GM12891 (cell line): ENCODE measurements around the gene RRBP1. TPM values are rescaled to one million over a fixed set of nuclear protein-coding genes. Genes with fewer than 3 reads are reported as not detected.
A peak's percentile ranks its signal among the peaks of the same experiment; 100 is the strongest.

Source experiments
- DNase-seq: peaks from one replicate; pipeline ENCODE4 v3.0.0; 2011; ENCODE audit warnings: low spot score; ENCODE audit not compliant: insufficient read length
- FAIRE-seq: peaks from 2 replicates; lab custom pipeline; 2011; peaks lifted over from hg19 to GRCh38; lab: Jason Lieb, UNC
- PAX5 ChIP-seq: IDR thresholded peaks from 2 replicates; pipeline ENCODE4 v1.6.1; 2011; ENCODE audit warnings: low read length, moderate library complexity, mild to moderate bottlenecking; ENCODE audit not compliant: insufficient read depth, severe bottlenecking
- POLR2A ChIP-seq: IDR thresholded peaks from 2 replicates; pipeline ENCODE4 v1.6.1; 2011; ENCODE audit warnings: low read depth, low read length, control low read depth
- POLR2AphosphoS5 ChIP-seq: IDR thresholded peaks from 2 replicates; pipeline ENCODE4 v1.6.1; 2011; ENCODE audit warnings: low read depth, low read length, control low read depth
- POU2F2 ChIP-seq: IDR thresholded peaks from 2 replicates; pipeline ENCODE4 v1.6.1; 2011; ENCODE audit warnings: low read depth, mild to moderate bottlenecking, control low read depth, low read length, moderate library complexity
- SPI1 ChIP-seq: IDR thresholded peaks from 2 replicates; pipeline ENCODE4 v1.6.1; 2011; ENCODE audit warnings: low read depth, low read length, control low read depth
- TAF1 ChIP-seq: IDR thresholded peaks from 2 replicates; pipeline ENCODE4 v1.6.1; 2011; ENCODE audit warnings: low read depth, low read length, control low read depth
- polyA plus RNA-seq: library from polyadenylated mRNA; unstranded; fragments of >200 nt; gene quantifications from one replicate; pipeline ENCODE4 v1.2.1, GENCODE V29; 2012; ENCODE audit warnings: low read depth, missing spikeins, inconsistent platforms; ENCODE audit not compliant: missing spikeins

The RRBP1 gene, protein sequence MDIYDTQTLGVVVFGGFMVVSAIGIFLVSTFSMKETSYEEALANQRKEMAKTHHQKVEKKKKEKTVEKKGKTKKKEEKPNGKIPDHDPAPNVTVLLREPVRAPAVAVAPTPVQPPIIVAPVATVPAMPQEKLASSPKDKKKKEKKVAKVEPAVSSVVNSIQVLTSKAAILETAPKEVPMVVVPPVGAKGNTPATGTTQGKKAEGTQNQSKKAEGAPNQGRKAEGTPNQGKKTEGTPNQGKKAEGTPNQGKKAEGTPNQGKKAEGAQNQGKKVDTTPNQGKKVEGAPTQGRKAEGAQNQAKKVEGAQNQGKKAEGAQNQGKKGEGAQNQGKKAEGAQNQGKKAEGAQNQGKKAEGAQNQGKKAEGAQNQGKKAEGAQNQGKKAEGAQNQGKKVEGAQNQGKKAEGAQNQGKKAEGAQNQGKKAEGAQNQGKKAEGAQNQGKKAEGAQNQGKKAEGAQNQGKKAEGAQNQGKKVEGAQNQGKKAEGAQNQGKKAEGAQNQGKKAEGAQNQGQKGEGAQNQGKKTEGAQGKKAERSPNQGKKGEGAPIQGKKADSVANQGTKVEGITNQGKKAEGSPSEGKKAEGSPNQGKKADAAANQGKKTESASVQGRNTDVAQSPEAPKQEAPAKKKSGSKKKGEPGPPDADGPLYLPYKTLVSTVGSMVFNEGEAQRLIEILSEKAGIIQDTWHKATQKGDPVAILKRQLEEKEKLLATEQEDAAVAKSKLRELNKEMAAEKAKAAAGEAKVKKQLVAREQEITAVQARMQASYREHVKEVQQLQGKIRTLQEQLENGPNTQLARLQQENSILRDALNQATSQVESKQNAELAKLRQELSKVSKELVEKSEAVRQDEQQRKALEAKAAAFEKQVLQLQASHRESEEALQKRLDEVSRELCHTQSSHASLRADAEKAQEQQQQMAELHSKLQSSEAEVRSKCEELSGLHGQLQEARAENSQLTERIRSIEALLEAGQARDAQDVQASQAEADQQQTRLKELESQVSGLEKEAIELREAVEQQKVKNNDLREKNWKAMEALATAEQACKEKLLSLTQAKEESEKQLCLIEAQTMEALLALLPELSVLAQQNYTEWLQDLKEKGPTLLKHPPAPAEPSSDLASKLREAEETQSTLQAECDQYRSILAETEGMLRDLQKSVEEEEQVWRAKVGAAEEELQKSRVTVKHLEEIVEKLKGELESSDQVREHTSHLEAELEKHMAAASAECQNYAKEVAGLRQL (N-terminal part only)
- 32.6 TPM for polyA plus RNA-seq

DNA sequence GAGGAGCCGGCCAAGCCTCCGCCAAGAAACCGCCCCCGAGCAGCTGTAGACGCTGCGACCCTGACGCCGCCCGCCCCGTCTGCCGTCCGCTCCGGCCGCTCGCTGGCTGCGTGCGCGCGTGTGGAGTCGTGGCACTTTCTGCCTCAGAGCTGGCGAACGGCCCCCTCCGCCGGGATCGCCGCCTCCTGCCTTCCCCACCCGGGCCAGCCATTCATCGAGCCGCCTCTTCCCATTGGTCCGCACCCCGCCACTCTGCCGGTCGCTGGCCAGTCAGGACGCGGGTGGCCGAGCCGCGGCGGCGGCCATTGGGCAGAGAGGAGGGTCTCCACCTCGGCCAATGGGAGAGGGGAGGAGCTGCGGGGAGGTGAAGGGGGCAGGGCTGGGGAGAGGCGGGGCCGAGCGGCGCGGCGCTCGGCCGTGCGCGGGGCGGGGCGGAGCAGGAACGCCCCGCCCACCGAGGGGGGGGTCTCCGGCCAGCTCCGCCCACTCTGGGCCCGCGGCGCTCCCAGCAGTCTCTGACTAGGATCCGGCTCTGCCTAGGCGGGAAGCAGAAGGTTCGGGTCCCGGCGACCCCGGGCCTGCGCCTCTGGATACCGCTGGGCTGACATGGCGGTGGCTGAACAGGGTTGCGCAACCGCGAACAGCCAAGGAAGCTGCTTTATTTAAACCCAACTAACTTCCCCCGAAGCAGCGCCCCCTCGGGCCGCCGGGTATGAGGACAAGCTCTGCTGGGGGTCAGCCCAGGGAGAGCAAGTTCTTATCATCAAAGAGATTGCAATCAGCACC, at the start of gene RRBP1:
TSS of gene RRBP1 (minus strand) at position 140 of the 786 bp plus-strand sequence. CDS start 21,735 bp downstream, outside the sequence.
- FAIRE-seq (peak; percentile 96), DNase-seq (peak; percentile 98)
- TF ChIP-seq SPI1 (no peak), PAX5 (no peak), POLR2AphosphoS5 (peak; percentile 69), POU2F2 (0 out of 2 replicates have a peak, but pooled peaks have one; percentile 32), TAF1 (peak; percentile 80), POLR2A (peak; percentile 67; the same call in 1 of the 2 replicates)

DNA sequence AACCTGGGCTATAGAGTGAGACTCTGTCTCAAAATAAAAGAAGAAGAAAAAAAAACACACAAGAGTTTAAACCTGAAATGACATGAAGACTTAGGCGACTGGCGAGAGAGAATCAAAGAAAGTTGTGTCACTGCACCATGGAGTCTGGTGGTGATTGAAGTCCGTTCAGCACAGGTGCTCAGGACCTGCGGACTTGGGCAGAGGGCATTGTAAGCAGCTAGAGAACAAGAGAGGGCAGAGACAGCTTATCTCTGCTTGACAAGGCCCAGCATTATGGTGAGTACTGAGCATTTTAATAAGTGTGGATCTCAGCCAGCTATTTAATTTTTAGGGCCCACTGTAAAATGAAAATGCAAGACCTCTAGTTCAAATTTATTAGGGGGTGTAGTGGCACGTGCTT, 49.2 kb upstream of the RRBP1 start:
- no peak for TF ChIP-seq SPI1
- no peak for TF ChIP-seq PAX5
- TF ChIP-seq POLR2A: no peak
- TF ChIP-seq POU2F2: no peak
- no peak for TF ChIP-seq POLR2AphosphoS5
- no peak for TF ChIP-seq TAF1
- FAIRE-seq (no peak), DNase-seq (no peak)

DNA sequence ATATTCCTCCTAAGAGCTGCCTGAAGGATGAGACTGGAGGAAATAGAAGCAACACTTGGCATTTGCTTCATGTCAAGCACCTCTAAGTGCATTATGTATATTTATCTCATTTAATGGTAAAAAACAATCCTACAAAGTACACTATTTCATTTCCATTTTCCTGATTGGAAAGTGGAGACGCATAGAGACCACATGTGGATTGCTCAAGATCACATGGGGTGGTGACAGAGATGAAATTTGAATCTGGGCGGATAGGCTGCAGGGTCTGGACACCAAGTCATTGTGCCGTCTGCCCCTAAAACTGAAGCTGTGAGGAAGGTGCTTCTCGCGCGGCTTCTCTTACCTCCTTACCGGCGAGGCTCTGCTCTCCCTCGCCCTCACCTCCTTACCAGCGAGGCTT, 48.0 kb upstream of the RRBP1 start:
- no peak for DNase-seq
- FAIRE-seq: no peak
- TF ChIP-seq SPI1: no peak
- no peak for TF ChIP-seq PAX5
- no peak for TF ChIP-seq POU2F2
- no peak for TF ChIP-seq POLR2AphosphoS5

DNA sequence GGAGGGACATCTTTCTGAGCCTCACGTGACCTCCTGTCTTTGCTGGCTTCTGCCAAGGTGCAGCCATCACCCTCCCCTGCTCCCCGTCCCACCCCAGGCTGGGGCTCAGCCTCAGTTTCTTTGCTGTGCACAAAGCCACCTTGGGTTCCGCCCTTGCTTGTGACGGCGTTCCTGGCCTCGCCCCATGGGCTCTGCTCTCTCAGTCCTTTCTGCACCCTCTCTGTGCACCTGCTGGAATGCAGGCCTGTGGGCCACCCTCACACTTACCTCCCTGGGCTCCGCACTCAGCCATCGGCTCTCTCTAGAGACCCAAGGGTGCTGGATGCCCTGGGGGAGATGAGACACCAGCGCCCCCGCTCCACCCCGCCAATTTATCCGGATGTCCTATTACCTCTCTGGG, 46.0 kb upstream of the RRBP1 start:
- FAIRE-seq (no peak), DNase-seq (no peak)
- TF ChIP-seq POLR2A (no peak), POU2F2 (no peak), POLR2AphosphoS5 (no peak), TAF1 (no peak), PAX5 (no peak), SPI1 (no peak)

DNA sequence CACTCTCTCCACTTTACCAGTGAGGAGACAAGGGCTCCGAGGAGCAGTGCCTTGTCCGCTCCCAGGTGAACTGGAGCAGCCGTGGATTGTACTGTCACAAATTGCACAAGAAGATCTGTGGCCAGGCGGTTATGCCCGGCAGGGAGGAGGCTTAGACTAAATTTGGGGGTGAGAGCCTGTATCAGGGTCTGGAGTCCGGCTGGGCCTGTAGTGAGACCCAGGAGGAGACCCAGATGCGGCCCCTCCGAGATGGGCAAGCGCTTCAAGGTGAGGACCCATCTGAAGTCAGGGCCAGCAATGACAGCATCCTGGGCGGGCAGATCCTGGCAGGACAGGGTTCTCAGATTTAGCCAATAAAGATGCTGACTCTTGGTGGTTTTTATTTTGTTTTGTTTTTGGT, 45.3 kb upstream of the RRBP1 start:
- FAIRE-seq (no peak), DNase-seq (no peak)
- no peak for TF ChIP-seq PAX5
- no peak for TF ChIP-seq SPI1
- no peak for TF ChIP-seq POU2F2
- TF ChIP-seq POLR2A: no peak
- TF ChIP-seq TAF1: no peak
- no peak for TF ChIP-seq POLR2AphosphoS5

DNA sequence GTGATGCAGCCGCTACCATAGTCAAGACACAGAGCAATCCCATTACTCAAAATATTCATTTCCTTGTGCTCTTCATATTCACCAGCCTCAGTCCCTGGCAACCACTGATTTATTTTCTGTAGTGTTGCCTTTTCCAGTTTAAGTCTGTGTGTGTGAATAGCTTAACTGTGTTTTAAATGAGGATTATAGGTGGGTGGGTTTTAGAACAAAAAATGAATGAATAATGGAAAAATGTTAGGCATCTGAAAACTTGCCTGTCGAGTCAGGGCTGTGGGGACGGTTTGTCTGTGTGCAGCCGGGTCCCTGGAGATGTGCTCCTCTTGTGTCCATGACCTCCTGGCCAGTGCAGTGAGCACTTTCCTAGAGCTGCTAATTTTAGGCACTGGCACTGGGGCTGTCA, 44.9 kb upstream of the RRBP1 start:
- FAIRE-seq: no peak
- no peak for DNase-seq
- TF ChIP-seq POLR2A (no peak), TAF1 (no peak), PAX5 (no peak), POLR2AphosphoS5 (no peak), SPI1 (no peak), POU2F2 (no peak)

DNA sequence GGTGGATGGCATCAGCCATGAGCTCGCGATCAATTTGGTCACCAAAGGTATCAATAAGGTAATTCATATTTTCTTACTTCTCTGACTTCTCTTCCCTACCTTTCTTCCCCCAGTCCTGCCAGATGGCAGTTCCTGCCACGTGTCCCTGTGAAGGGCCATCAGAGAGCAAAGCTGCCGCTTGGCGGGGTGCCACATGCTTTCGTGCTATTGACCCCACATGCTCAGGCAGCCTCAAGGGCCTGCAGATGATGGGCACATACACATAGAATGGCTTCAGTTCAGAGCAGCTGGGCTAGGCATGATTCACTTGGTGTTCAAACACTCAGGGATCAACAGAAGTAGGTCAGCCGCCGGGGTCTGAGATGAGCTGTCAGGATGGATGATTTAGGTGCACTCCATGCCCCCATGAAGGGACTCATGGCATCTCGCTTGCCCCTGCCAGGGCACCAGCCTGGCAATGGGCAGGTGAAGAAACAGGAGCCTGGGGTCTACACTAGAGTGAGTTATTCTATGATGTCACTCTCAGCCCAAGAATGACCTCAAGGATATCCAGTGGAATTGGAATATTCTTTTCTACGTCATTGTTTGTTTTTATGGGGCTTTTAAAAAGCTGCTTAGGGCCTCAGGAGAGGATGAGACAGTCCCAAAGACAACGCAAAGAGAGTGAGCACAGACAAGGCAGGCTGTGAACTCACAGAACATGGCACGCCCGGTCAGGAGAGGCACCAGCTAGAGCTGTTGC, 43.2 kb upstream of the RRBP1 start:
- TF ChIP-seq SPI1: no peak
- no peak for TF ChIP-seq POLR2AphosphoS5
- no peak for TF ChIP-seq POU2F2
- TF ChIP-seq TAF1: no peak
- no peak for TF ChIP-seq POLR2A
- no peak for TF ChIP-seq PAX5
- FAIRE-seq (no peak), DNase-seq (no peak)

DNA sequence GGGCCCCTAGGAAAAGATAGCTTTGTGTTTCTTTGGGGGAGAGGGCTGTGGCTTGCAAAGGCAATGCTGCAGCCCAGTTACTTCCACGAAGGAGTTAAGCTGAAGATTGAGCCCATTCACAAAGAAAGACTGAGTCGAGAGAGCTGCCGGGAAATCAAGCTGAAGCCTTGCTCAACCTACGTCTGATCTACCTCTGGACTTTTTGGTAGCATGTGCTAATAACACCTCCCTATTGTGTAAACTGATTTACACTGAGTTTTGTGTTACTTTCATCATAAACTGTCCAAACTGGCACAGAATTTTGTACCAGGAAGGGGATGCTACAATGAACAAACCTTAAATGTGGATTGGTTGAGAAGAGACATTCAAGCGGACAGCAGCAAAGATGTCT, 41.3 kb upstream of the RRBP1 start:
- no peak for FAIRE-seq

More for the DNA sequence above, 41.3 kb upstream of the RRBP1 start:
- TF ChIP-seq POLR2AphosphoS5 (no peak), TAF1 (no peak), POLR2A (no peak), PAX5 (no peak), POU2F2 (no peak), SPI1 (no peak)
- no peak for DNase-seq
